ENCODE measurements around the gene COL4A2. TPM values are rescaled to one million over a fixed set of nuclear protein-coding genes. Genes with fewer than 3 reads are reported as not detected.
A peak's percentile ranks its signal among the peaks of the same experiment; 100 is the strongest.

Gene COL4A2
- total RNA-seq, 2 donors from 2014 or later = 999 to 1,135 TPM

DNA sequence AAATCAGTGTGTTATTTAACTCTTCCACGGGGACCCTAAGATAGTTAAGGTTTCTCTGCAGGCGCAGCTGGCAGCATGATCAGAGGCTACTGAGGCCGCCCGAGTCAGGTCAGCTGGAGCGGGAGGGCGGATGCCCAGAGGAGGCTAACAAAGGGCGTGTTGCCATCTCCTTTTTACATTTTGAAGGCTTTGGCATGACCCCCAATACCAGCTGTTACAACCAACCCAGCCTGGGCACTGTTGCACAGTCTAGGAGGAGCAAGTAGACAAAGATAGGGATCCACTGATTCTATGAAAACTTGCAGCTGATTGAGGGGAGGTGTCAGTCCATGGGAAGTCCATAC lies 15.7 kb downstream of the COL4A2 start:
- Histone ChIP-seq H3K36me3 (no peaks in the 10 kb centered on the region), H3K4me1 (ENCODE audit: control insufficient read depth in 1 of 2, low read depth in 2 of 2) (peaks cover 57 to 99% of the 10 kb centered on the region in 2 donors), H3K9me3 (no peaks in the 10 kb centered on the region), H3K27me3 (replicated peaks; ENCODE audit: insufficient read depth) (no peaks in the 10 kb centered on the region), H3K27ac (peak overlapping the region; percentile 96), H3K4me3 (no peak overlapping the region)
- ATAC-seq (ENCODE audit: insufficient number of reproducible peaks, low FRiP score, low read depth) = no peak
- TF ChIP-seq, protein P1, sequence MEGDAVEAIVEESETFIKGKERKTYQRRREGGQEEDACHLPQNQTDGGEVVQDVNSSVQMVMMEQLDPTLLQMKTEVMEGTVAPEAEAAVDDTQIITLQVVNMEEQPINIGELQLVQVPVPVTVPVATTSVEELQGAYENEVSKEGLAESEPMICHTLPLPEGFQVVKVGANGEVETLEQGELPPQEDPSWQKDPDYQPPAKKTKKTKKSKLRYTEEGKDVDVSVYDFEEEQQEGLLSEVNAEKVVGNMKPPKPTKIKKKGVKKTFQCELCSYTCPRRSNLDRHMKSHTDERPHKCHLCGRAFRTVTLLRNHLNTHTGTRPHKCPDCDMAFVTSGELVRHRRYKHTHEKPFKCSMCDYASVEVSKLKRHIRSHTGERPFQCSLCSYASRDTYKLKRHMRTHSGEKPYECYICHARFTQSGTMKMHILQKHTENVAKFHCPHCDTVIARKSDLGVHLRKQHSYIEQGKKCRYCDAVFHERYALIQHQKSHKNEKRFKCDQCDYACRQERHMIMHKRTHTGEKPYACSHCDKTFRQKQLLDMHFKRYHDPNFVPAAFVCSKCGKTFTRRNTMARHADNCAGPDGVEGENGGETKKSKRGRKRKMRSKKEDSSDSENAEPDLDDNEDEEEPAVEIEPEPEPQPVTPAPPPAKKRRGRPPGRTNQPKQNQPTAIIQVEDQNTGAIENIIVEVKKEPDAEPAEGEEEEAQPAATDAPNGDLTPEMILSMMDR (IDR thresholded peaks at IDR 0.05) = no peak
- DNase-seq (ENCODE audit: low spot score) = no peak

DNA sequence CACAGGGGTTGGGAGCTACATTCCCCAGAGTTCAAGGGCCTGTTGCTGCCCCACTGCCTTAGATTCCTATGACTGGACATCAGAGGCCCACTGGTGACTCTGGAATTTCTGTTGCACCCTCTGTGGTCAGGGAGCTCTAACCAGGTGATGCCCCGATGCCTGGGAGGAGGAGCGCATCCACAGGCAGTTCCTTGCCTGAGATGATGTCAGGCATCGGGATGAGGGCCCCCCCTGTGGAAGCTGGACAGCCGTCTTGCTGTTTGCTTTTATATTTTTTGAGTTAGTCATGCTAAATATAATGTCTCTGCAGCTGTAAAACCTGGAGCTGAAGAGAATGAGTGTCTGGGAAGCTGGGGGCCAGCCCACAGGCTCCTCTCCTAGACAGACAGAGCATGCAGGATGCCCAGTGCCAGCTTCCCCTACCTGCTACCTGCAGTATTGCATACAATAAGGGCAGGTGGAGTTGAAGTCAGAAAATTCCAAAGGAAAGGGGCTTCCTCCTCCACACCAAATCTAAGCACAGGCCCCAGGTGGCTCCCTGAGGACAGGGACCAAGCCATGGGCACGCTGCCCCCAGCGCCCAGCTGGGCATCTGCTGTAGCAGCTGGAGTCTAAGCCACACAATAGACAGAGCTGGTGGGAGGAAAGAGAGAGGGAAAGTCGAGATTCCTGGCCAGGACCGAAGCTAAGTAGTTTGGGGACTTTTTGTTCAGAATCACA lies 16.2 kb downstream of the COL4A2 start:
- Histone ChIP-seq H3K36me3 (no peaks in the 10 kb centered on the region), H3K27me3 (replicated peaks; ENCODE audit: insufficient read depth) (no peaks in the 10 kb centered on the region), H3K4me1 (ENCODE audit: control insufficient read depth in 1 of 2, low read depth in 2 of 2) (peaks cover 59 to 100% of the 10 kb centered on the region in 2 donors), H3K4me3 (no peak overlapping the region), H3K27ac (peak overlapping the region; percentile 96), H3K9me3 (no peaks in the 10 kb centered on the region)
- DNase-seq (ENCODE audit: low spot score) (no peak), ATAC-seq (ENCODE audit: insufficient number of reproducible peaks, low FRiP score, low read depth) (no peak)
- TF ChIP-seq, protein P1 (IDR thresholded peaks at IDR 0.05) = no peak

DNA sequence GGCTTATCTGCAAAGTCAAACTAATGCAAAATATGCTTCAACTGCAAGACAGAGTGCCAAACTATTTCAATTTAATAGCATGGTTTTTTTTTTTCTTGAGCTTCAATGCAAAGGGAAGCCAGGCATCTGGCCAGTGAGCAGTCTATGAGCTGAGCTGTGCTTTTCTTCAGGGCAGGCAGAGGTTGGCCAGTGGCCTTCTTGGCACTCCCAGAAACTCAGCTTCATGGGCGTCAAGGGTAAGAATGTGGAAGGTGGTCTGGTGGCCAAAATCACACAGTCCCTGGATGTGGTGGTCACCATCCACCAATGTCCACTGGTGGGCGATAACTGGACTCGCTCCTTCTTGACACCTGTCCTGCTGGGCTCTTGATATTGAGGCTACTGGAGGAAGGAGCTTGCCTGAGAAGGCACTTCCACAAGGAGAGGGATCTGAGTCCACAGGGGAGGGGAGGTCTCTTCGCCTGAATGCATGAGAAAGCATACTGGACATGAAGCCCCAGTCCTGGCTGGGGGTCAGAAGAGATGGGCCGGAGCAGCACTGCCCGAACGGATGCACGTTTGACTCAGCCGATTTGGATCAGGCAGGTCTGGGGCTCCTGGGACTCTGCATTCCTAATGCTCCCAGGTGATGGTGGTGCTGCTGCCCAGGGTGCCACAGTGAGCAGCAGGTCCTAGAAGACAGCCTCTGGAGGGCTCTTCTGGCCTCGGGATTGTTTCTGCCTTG lies 17.1 kb downstream of the COL4A2 start:
- H3K4me1 ChIP-seq (ENCODE audit: control insufficient read depth in 1 of 2, low read depth in 2 of 2) = peaks cover 55 to 100% of the 10 kb centered on the region in 2 donors
- no peak for DNase-seq (ENCODE audit: low spot score)
- no peaks in the 10 kb centered on the region for H3K27me3 ChIP-seq (replicated peaks; ENCODE audit: insufficient read depth)
- peak overlapping the region; percentile 96 for H3K27ac ChIP-seq
- no peak for ATAC-seq (ENCODE audit: insufficient number of reproducible peaks, low FRiP score, low read depth)
- H3K4me3 ChIP-seq = no peak overlapping the region
- no peaks in the 10 kb centered on the region for H3K9me3 ChIP-seq
- H3K36me3 ChIP-seq = no peaks in the 10 kb centered on the region
- TF ChIP-seq, protein P1 (IDR thresholded peaks at IDR 0.05) = no peak

DNA sequence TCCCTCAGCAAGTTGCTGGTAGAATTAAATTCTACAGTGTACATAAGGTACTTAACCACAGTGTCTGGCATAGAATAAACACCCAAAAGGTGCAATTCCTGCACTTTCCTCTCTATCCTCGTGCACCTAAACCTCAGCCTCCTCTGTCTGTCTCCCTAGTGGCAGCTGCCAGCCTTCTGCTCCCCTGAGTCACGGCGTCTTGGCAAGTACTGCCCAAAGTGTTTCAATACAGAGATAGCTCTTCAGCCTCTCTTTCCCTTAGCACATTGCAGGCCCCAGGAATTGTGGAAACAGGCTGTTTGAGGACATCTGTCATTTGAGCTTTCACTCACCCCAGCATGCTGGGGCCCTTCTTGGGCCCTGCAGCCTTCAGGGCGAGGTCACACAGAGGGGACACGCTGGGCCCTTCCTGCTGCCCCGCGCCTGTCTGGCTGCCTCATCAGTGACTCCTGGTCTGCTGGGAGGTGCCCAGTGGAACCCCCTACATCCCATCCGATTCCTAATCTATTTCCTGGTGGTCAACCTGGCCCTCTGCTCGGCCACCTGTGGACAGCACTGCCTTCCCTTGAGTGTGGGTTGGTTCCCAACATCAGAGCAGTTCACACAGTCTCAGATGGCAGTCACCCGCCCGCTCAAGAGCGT lies 19.3 kb downstream of the COL4A2 start:
- Histone ChIP-seq H3K27ac (peak overlapping the region; percentile 96), H3K9me3 (no peaks in the 10 kb centered on the region), H3K27me3 (replicated peaks; ENCODE audit: insufficient read depth) (no peaks in the 10 kb centered on the region), H3K4me1 (ENCODE audit: control insufficient read depth in 1 of 2, low read depth in 2 of 2) (peaks cover 44 to 100% of the 10 kb centered on the region in 2 donors), H3K36me3 (no peaks in the 10 kb centered on the region), H3K4me3 (peak overlapping the region; percentile 67)
- ATAC-seq (ENCODE audit: insufficient number of reproducible peaks, low FRiP score, low read depth) = no peak
- no peak for DNase-seq (ENCODE audit: low spot score)
- TF ChIP-seq, protein P1 (IDR thresholded peaks at IDR 0.05) = peak; percentile 16

DNA sequence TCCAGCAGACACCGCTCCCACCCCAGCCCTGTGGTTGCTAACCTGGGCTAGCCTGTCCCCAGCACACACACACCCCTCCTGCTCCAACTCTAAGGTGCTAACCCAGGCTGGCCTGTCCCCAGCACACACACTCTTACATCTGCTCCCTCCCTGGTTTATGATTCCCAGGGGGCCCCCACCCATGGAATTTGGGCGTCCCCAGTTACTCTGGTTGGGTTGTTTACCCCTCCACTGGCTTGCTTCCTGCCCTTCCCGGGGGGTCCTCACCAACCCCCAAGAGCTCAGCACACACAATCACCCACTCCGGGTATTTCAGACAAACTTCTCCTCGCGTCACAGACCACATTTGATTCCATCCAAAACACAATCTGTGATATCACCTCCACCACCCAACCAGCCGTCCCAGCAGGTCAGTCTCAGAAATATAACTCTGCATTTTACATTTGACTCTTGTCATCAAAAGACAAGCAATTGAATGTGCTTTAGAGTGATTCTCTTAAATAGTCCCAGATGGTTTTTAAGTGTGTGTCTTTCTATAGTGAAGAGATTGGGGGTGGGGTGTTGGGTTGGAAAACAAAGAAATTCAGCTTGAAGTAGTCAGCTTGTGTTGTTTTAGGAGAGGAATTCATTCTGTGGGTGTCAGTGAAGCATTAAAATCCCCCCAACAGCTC lies 20.1 kb downstream of the COL4A2 start:
- ATAC-seq (ENCODE audit: insufficient number of reproducible peaks, low FRiP score, low read depth) (no peak), DNase-seq (ENCODE audit: low spot score) (no peak)
- Histone ChIP-seq H3K27ac (peak overlapping the region; percentile 96), H3K4me3 (peak overlapping the region; percentile 67), H3K36me3 (no peaks in the 10 kb centered on the region), H3K9me3 (no peaks in the 10 kb centered on the region), H3K4me1 (ENCODE audit: control insufficient read depth in 1 of 2, low read depth in 2 of 2) (peaks cover 40 to 100% of the 10 kb centered on the region in 2 donors), H3K27me3 (replicated peaks; ENCODE audit: insufficient read depth) (no peaks in the 10 kb centered on the region)
- TF ChIP-seq, protein P1 (IDR thresholded peaks at IDR 0.05) = no peak
